Left lung (tissue), 10 donors: ENCODE data around the gene NPAS1. TPM values are rescaled to one million over a fixed set of nuclear protein-coding genes. Genes with fewer than 3 reads are reported as not detected.

Source experiments
- ATAC-seq: fragments of 200-7000 bp; cut with Tn5 transposase; one replicate; pipeline ENCODE4 v1.9.1; 2020; ENCODE audit warnings: moderate library complexity
- DNase-seq, 4 donors: peaks; one replicate each; pipeline ENCODE4 v3.0.0-alpha.2; 2013 to 2020
- H3K27ac ChIP-seq, 2 donors: fragments of 200-600 bp; sonication (generic) in 1 of 2; one replicate each; pipeline versions ENCODE4 v1.5.0 to v1.8.0; 2020 to 2021
- H3K27me3 ChIP-seq, 2 donors: fragments of 200-600 bp; sonication (generic) in 1 of 2; one replicate each; pipeline versions ENCODE4 v1.5.0 to v1.8.0; 2020 to 2021
- H3K36me3 ChIP-seq, 2 donors: fragments of 200-600 bp; sonication (generic) in 1 of 2; one replicate each; pipeline versions ENCODE4 v1.5.0 to v1.8.0; 2020 to 2021
- H3K4me1 ChIP-seq, 2 donors: fragments of 200-600 bp; one replicate each; pipeline ENCODE4 v1.8.0; 2021
- H3K4me3 ChIP-seq, 2 donors: fragments of 200-600 bp; sonication (generic) in 1 of 2; one replicate each; pipeline versions ENCODE4 v1.5.0 to v1.8.0; 2020 to 2021; ENCODE audit warnings: mild to moderate bottlenecking in 1 of 2
- H3K9me3 ChIP-seq, 2 donors: fragments of 200-600 bp; sonication (generic) in 1 of 2; one replicate each; pipeline versions ENCODE4 v1.5.0 to v1.8.0; 2020 to 2021
- intact Hi-C, 2 donors: fragments of 100-400 bp; cut with DNase I; formaldehyde crosslinking; loops; one replicate each; pipeline versions ENCODE4 v1.11.2 to v1.14.2; 2022
- polyA plus RNA-seq, 6 donors: library from polyadenylated mRNA; unstranded; fragments of 120-200 nt; gene quantifications; one replicate each; pipeline ENCODE4 v1.2.1, GENCODE V29; 2013; ENCODE audit not compliant: insufficient read length in 6 of 6
- total RNA-seq, 2 donors: library from RNA; stranded (reverse); fragmentation: NEBNext Ultra II Directional; extraction: Animal tissue kit (Norgen Biotek cat#: 25700); gene quantifications; one replicate each; pipeline ENCODE4 v1.2.1, GENCODE V29; 2021
- TF ChIP-seq, protein P1 (sequence below), 2 donors: fragments of 200-600 bp; sonication (generic) in 1 of 2; IDR thresholded peaks; one replicate each; pipeline versions ENCODE4 v1.5.0 to v1.8.0; 2021; ENCODE audit warnings: antibody characterized with exemption in 2 of 2
- donor health status: DM: no; HTN: yes; CAD: no.
- donor health status: DM: no; HTN: no; CAD: no.

NPAS1 gene
- total and polyA plus RNA-seq, 8 donors, result 0.50 to 2.0 (median 1.3) TPM

DNA sequence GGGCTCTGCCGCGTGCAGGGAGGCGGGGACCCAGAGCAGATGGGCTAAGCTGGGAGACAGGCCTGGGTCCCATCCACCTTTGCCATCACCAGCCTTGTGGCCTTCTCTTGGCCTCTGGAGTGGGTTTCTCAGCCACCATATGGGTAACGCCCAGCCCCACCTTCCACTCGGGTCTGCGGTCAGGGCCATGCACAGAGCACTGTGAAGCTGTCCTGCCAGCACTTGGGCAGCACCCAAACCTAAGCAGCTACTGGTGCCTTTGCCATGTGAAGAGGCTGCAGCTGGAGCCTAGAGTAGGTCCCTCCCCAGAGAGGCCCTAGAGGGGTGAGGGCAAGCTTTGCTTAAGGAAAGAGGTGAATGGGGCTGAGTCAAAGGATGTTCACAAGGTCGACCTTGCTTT is 24.1 kb upstream of the NPAS1 start:
- peaks cover 0 to 79% of the 10 kb centered on the region in 2 donors for H3K36me3 ChIP-seq
- intact Hi-C loops, result loop anchor here in 1 of 2 donors (10.0 kb wide), 1 partner anchor 81 kb away; no protein-coding TSS in a partner anchor
- no peaks in the 10 kb centered on the region for H3K27me3 ChIP-seq
- H3K4me1 ChIP-seq, result peaks cover 6 to 28% of the 10 kb centered on the region in 2 donors
- no peak overlapping the region for H3K4me3 ChIP-seq
- H3K9me3 ChIP-seq, result no peaks in the 10 kb centered on the region
- TF ChIP-seq, protein P1, sequence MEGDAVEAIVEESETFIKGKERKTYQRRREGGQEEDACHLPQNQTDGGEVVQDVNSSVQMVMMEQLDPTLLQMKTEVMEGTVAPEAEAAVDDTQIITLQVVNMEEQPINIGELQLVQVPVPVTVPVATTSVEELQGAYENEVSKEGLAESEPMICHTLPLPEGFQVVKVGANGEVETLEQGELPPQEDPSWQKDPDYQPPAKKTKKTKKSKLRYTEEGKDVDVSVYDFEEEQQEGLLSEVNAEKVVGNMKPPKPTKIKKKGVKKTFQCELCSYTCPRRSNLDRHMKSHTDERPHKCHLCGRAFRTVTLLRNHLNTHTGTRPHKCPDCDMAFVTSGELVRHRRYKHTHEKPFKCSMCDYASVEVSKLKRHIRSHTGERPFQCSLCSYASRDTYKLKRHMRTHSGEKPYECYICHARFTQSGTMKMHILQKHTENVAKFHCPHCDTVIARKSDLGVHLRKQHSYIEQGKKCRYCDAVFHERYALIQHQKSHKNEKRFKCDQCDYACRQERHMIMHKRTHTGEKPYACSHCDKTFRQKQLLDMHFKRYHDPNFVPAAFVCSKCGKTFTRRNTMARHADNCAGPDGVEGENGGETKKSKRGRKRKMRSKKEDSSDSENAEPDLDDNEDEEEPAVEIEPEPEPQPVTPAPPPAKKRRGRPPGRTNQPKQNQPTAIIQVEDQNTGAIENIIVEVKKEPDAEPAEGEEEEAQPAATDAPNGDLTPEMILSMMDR (IDR thresholded peaks at IDR 0.05), result no peak
- H3K27ac ChIP-seq, result no peak overlapping the region
- ATAC-seq (no peak), DNase-seq (no peak)

DNA sequence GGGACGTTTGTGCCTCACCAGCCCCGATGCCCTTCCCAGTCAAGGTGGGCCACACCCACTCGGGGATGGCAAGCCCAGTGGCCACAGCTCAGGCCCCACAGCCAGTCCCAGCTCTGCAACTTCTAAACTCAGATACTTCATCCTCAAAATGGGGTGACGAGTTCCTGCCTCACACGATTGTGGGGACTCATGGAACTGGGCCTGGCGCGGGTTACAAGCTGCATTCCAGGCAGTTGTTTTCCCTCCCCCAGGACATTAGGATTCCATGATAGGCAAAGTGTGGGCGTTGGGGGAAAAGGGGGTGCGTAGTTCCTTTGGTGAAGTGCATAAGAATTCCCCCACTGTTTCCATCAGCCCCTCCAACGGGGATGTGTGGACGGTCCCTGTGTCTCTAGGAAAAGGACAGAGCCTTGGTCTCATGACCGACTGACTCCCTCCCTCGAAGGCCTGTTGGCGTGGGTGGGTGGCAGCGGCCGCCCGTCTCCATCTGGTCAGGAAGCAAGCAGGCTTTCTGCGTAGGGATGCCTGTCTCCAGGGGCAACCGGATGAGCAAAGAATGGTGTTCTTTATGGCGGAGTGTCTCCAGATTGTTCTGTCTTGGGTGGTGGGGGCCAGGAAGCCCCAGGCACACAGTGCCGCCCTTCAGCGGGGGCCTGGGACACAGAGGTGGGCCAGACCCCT is 21.1 kb upstream of the NPAS1 start:
- intact Hi-C loops, result loop anchor here in 1 of 2 donors (10.0 kb wide), 1 partner anchor 84 kb away; no protein-coding TSS in a partner anchor
- no peaks in the 10 kb centered on the region for H3K4me1 ChIP-seq
- no peak overlapping the region for H3K4me3 ChIP-seq
- H3K36me3 ChIP-seq, result peaks cover 0 to 78% of the 10 kb centered on the region in 2 donors
- TF ChIP-seq, protein P1 (IDR thresholded peaks at IDR 0.05), result no peak
- DNase-seq, result no peak
- no peaks in the 10 kb centered on the region for H3K9me3 ChIP-seq
- no peak for ATAC-seq
- no peak overlapping the region for H3K27ac ChIP-seq
- H3K27me3 ChIP-seq, result peaks cover 0 to 10% of the 10 kb centered on the region in 2 donors

DNA sequence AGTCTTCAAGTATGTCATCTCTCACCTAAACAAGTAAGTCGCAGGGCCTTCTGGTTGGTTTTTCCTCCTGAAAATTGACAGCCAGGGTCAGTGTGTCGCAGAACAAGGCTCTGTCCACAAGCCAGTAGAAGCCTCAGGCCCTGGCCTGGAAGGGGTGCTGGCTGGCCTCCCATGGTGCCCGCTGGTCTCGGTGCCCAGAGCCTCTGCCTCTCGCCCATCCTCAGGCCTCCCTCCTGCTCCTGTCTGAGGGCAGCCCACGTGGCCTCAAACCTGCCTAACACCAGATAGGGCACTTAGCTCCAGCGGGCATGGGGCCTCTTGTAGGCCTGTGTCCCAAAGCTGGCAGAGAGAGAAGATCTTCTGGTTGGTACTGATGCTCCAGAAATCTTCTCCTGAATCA is 20.3 kb upstream of the NPAS1 start:
- Histone ChIP-seq H3K36me3 (peaks cover 0 to 70% of the 10 kb centered on the region in 2 donors), H3K27me3 (peaks cover 5 to 18% of the 10 kb centered on the region in 2 donors), H3K4me3 (no peak overlapping the region), H3K27ac (no peak overlapping the region), H3K4me1 (peaks cover 5 to 8% of the 10 kb centered on the region in 2 donors), H3K9me3 (no peaks in the 10 kb centered on the region)
- ATAC-seq, result no peak
- DNase-seq, result no peak
- intact Hi-C loops, result loop anchor here in 1 of 2 donors (10.0 kb wide), 1 partner anchor 85 kb away; no protein-coding TSS in a partner anchor
- TF ChIP-seq, protein P1 (IDR thresholded peaks at IDR 0.05), result no peak

DNA sequence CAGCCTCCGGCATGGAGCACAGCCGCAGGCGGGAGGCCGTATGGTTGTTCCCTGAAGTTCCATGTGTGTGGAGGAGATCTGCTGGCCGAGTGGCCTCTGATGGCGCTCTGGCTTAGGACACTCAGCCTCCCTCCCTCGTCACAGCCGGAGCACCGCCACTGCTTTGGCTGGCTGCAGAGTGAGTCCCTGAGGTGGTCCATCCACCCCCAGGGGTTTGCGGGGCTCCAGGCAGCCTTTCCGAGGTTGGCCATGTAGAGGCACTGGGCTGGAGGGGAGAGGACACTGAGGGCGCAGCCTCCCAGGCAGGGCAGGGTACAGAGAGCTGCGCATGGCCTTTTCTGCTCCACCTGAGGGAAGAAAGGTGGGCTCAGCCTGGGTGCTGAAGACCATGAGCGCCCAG is 19.8 kb upstream of the NPAS1 start:
- TF ChIP-seq, protein P1 (IDR thresholded peaks at IDR 0.05), result no peak
- ATAC-seq, result no peak

DNA sequence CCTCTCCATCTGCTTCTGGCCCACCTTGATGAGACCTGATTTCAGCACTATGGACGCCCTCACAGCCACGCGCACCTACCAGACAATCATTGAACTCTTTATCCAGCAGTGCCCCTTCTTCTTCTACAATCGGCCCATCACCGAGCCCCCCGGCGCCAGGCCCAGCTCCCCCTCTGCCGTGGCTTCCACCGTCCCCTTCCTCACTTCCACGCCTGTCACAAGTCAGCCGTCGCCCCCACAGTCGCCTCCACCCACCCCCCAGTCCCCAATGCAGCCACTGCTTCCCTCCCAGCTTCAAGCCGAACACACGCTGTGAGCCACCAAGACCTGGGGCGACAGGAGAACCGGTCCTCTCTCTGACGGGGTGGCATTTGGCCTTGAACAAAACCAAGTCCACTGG is 19.3 kb upstream of the NPAS1 start:
- Histone ChIP-seq H3K27ac (no peak overlapping the region), H3K27me3 (peaks cover 6 to 23% of the 10 kb centered on the region in 2 donors), H3K4me3 (no peak overlapping the region), H3K4me1 (peaks cover 5 to 9% of the 10 kb centered on the region in 2 donors), H3K9me3 (no peaks in the 10 kb centered on the region), H3K36me3 (peaks cover 0 to 63% of the 10 kb centered on the region in 2 donors)
- intact Hi-C loops, result no loop called here
- no peak for ATAC-seq
- DNase-seq, result no peak
- TF ChIP-seq, protein P1 (IDR thresholded peaks at IDR 0.05), result no peak

More for the DNA sequence above, 19.8 kb upstream of the NPAS1 start:
- intact Hi-C loops, result loop anchor here in 1 of 2 donors (10.0 kb wide), 1 partner anchor 85 kb away; no protein-coding TSS in a partner anchor
- H3K36me3 ChIP-seq, result peaks cover 0 to 66% of the 10 kb centered on the region in 2 donors
- no peak overlapping the region for H3K27ac ChIP-seq
- H3K4me3 ChIP-seq, result no peak overlapping the region
- H3K27me3 ChIP-seq, result peaks cover 6 to 23% of the 10 kb centered on the region in 2 donors
- no peaks in the 10 kb centered on the region for H3K9me3 ChIP-seq
- DNase-seq, result no peak
- peaks cover 5 to 9% of the 10 kb centered on the region in 2 donors for H3K4me1 ChIP-seq
